Measurements from ENCODE around the gene SLC1A5.

DNA sequence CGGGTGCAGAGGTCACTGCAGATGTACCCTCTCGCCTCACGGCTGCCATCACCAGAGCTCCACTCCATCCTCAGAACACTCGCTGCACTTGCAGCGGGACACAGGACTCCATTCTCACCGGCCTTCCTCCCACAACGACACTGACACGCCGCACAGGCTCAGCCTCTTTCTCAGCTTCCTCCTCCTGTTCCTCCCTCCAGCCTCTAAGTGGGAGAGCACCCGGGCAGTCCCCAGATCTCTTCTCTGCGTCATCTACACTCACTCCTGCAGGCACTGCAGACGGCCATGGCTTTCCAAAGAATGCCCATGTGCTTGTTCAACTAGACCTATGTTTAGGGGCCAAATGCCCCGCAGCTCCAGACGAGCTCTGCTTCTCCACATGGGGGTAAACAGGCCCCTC lies 56.8 kb downstream of the SLC1A5 start:
- TF ChIP-seq EZH2 (IDR thresholded peaks at IDR 0.05; ENCODE audit: low read depth, unreplicated experiment) = no peak
- TF ChIP-seq, protein P1, sequence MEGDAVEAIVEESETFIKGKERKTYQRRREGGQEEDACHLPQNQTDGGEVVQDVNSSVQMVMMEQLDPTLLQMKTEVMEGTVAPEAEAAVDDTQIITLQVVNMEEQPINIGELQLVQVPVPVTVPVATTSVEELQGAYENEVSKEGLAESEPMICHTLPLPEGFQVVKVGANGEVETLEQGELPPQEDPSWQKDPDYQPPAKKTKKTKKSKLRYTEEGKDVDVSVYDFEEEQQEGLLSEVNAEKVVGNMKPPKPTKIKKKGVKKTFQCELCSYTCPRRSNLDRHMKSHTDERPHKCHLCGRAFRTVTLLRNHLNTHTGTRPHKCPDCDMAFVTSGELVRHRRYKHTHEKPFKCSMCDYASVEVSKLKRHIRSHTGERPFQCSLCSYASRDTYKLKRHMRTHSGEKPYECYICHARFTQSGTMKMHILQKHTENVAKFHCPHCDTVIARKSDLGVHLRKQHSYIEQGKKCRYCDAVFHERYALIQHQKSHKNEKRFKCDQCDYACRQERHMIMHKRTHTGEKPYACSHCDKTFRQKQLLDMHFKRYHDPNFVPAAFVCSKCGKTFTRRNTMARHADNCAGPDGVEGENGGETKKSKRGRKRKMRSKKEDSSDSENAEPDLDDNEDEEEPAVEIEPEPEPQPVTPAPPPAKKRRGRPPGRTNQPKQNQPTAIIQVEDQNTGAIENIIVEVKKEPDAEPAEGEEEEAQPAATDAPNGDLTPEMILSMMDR (conservative IDR thresholded peaks at IDR 0.05; ENCODE audit: low read depth in 2 of 2) = no peak
- no peak for TF ChIP-seq POLR2AphosphoS5 (IDR thresholded peaks at IDR 0.05; ENCODE audit: low read depth)
- TF ChIP-seq, protein P2, sequence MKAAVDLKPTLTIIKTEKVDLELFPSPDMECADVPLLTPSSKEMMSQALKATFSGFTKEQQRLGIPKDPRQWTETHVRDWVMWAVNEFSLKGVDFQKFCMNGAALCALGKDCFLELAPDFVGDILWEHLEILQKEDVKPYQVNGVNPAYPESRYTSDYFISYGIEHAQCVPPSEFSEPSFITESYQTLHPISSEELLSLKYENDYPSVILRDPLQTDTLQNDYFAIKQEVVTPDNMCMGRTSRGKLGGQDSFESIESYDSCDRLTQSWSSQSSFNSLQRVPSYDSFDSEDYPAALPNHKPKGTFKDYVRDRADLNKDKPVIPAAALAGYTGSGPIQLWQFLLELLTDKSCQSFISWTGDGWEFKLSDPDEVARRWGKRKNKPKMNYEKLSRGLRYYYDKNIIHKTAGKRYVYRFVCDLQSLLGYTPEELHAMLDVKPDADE (IDR thresholded peaks at IDR 0.05) = no peak
- TF ChIP-seq EZH2phosphoT487 (IDR thresholded peaks at IDR 0.05; ENCODE audit: unreplicated experiment) = no peak
- TF ChIP-seq, protein P3, sequence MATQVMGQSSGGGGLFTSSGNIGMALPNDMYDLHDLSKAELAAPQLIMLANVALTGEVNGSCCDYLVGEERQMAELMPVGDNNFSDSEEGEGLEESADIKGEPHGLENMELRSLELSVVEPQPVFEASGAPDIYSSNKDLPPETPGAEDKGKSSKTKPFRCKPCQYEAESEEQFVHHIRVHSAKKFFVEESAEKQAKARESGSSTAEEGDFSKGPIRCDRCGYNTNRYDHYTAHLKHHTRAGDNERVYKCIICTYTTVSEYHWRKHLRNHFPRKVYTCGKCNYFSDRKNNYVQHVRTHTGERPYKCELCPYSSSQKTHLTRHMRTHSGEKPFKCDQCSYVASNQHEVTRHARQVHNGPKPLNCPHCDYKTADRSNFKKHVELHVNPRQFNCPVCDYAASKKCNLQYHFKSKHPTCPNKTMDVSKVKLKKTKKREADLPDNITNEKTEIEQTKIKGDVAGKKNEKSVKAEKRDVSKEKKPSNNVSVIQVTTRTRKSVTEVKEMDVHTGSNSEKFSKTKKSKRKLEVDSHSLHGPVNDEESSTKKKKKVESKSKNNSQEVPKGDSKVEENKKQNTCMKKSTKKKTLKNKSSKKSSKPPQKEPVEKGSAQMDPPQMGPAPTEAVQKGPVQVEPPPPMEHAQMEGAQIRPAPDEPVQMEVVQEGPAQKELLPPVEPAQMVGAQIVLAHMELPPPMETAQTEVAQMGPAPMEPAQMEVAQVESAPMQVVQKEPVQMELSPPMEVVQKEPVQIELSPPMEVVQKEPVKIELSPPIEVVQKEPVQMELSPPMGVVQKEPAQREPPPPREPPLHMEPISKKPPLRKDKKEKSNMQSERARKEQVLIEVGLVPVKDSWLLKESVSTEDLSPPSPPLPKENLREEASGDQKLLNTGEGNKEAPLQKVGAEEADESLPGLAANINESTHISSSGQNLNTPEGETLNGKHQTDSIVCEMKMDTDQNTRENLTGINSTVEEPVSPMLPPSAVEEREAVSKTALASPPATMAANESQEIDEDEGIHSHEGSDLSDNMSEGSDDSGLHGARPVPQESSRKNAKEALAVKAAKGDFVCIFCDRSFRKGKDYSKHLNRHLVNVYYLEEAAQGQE (IDR thresholded peaks at IDR 0.05; ENCODE audit: unreplicated experiment) = no peak
- TF ChIP-seq CREB1 (CRISPR knock-in tag; IDR thresholded peaks at IDR 0.05; ENCODE audit: low read depth) = no peak
- TF ChIP-seq NANOG (IDR thresholded peaks at IDR 0.05; ENCODE audit: borderline replicate concordance) = no peak
- TF ChIP-seq JUNB (IDR thresholded peaks at IDR 0.05; ENCODE audit: unreplicated experiment) = no peak
- no peak for TF ChIP-seq ZNF331 (CRISPR knock-in tag; IDR thresholded peaks at IDR 0.05; ENCODE audit: low read depth)
- TF ChIP-seq ZNF114 (CRISPR knock-in tag; IDR thresholded peaks at IDR 0.05) = no peak
- TF ChIP-seq, protein P4, sequence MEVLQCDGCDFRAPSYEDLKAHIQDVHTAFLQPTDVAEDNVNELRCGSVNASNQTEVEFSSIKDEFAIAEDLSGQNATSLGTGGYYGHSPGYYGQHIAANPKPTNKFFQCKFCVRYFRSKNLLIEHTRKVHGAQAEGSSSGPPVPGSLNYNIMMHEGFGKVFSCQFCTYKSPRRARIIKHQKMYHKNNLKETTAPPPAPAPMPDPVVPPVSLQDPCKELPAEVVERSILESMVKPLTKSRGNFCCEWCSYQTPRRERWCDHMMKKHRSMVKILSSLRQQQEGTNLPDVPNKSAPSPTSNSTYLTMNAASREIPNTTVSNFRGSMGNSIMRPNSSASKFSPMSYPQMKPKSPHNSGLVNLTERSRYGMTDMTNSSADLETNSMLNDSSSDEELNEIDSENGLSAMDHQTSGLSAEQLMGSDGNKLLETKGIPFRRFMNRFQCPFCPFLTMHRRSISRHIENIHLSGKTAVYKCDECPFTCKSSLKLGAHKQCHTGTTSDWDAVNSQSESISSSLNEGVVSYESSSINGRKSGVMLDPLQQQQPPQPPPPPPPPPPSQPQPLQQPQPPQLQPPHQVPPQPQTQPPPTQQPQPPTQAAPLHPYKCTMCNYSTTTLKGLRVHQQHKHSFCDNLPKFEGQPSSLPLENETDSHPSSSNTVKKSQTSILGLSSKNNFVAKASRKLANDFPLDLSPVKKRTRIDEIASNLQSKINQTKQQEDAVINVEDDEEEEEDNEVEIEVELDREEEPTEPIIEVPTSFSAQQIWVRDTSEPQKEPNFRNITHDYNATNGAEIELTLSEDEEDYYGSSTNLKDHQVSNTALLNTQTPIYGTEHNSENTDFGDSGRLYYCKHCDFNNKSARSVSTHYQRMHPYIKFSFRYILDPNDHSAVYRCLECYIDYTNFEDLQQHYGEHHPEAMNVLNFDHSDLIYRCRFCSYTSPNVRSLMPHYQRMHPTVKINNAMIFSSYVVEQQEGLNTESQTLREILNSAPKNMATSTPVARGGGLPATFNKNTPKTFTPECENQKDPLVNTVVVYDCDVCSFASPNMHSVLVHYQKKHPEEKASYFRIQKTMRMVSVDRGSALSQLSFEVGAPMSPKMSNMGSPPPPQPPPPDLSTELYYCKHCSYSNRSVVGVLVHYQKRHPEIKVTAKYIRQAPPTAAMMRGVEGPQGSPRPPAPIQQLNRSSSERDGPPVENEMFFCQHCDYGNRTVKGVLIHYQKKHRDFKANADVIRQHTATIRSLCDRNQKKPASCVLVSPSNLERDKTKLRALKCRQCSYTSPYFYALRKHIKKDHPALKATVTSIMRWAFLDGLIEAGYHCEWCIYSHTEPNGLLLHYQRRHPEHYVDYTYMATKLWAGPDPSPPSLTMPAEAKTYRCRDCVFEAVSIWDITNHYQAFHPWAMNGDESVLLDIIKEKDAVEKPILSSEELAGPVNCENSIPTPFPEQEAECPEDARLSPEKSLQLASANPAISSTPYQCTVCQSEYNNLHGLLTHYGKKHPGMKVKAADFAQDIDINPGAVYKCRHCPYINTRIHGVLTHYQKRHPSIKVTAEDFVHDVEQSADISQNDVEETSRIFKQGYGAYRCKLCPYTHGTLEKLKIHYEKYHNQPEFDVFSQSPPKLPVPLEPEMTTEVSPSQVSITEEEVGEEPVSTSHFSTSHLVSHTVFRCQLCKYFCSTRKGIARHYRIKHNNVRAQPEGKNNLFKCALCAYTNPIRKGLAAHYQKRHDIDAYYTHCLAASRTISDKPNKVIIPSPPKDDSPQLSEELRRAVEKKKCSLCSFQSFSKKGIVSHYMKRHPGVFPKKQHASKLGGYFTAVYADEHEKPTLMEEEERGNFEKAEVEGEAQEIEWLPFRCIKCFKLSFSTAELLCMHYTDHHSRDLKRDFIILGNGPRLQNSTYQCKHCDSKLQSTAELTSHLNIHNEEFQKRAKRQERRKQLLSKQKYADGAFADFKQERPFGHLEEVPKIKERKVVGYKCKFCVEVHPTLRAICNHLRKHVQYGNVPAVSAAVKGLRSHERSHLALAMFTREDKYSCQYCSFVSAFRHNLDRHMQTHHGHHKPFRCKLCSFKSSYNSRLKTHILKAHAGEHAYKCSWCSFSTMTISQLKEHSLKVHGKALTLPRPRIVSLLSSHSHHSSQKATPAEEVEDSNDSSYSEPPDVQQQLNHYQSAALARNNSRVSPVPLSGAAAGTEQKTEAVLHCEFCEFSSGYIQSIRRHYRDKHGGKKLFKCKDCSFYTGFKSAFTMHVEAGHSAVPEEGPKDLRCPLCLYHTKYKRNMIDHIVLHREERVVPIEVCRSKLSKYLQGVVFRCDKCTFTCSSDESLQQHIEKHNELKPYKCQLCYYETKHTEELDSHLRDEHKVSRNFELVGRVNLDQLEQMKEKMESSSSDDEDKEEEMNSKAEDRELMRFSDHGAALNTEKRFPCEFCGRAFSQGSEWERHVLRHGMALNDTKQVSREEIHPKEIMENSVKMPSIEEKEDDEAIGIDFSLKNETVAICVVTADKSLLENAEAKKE (CRISPR knock-in tag; IDR thresholded peaks at IDR 0.05) = no peak
